Loucy (cell line): ENCODE results near the gene NCOA6.
"Not testable (repeated sequence)": the region's sequence is repeated elsewhere in the genome, so short reads cannot be mapped to it uniquely, and the experiment has no call there.

Source experiments
- H2AFZ ChIP-seq: fragments of 200-600 bp; sonication (generic); 2 replicates; pipeline ENCODE4 v1.6.0; 2016; ENCODE audit warnings: antibody characterized with exemption, mild to moderate bottlenecking, low read length, moderate library complexity
- H3F3A ChIP-seq: fragments of 200-600 bp; 2 replicates; pipeline ENCODE4 v1.6.0; 2016; ENCODE audit warnings: antibody characterized with exemption, low read depth, mild to moderate bottlenecking
- H3K27me3 ChIP-seq: fragments of 200-600 bp; sonication (generic); 2 replicates; pipeline ENCODE4 v1.6.1; 2014; ENCODE audit warnings: low read length, mild to moderate bottlenecking; ENCODE audit not compliant: insufficient read depth, poor library complexity, severe bottlenecking
- H3K36me3 ChIP-seq: fragments of 200-600 bp; sonication (generic); 2 replicates; pipeline ENCODE4 v1.6.1; 2016; ENCODE audit warnings: low read length; ENCODE audit not compliant: insufficient read depth
- H3K4me1 ChIP-seq: fragments of 200-600 bp; sonication (generic); 2 replicates; pipeline ENCODE4 v1.5.1; 2014; ENCODE audit warnings: low read length, mild to moderate bottlenecking; ENCODE audit not compliant: insufficient read depth, poor library complexity, severe bottlenecking
- H3K4me2 ChIP-seq: fragments of 200-600 bp; sonication (generic); 2 replicates; pipeline ENCODE4 v1.6.0; 2014; ENCODE audit warnings: antibody characterized with exemption, low read length, low read depth, mild to moderate bottlenecking; ENCODE audit not compliant: poor library complexity, severe bottlenecking
- H3K4me3 ChIP-seq: fragments of 200-600 bp; sonication (generic); 2 replicates; pipeline ENCODE4 v1.5.1; 2014; ENCODE audit warnings: low read length, mild to moderate bottlenecking, mixed read lengths; ENCODE audit not compliant: poor library complexity, severe bottlenecking
- H3K79me2 ChIP-seq: fragments of 200-600 bp; sonication (generic); 2 replicates; pipeline ENCODE4 v1.6.1; 2014; ENCODE audit warnings: low read length; ENCODE audit not compliant: insufficient read depth
- H3K9ac ChIP-seq: fragments of 200-600 bp; sonication (generic); 2 replicates; pipeline ENCODE4 v1.6.0; 2014; ENCODE audit warnings: mild to moderate bottlenecking, low read depth, low read length, moderate library complexity; ENCODE audit not compliant: poor library complexity, severe bottlenecking
- H3K9me2 ChIP-seq: fragments of 200-600 bp; sonication (generic); replicated peaks from 2 replicates; pipeline ENCODE4 v1.6.1; 2016; ENCODE audit warnings: low read depth, low read length, mixed read lengths
- H3K9me3 ChIP-seq: fragments of 200-600 bp; sonication (generic); 2 replicates; pipeline ENCODE4 v1.6.1; 2014; ENCODE audit warnings: mild to moderate bottlenecking, antibody characterized with exemption, low read length, low read depth; ENCODE audit not compliant: insufficient read depth
- H4K20me1 ChIP-seq: fragments of 200-600 bp; sonication (generic); 2 replicates; pipeline ENCODE4 v1.6.0; 2014; ENCODE audit warnings: antibody characterized with exemption, low read length, mild to moderate bottlenecking; ENCODE audit not compliant: insufficient read depth, poor library complexity, severe bottlenecking
- EZH2phosphoT487 ChIP-seq: fragments of 200-600 bp; IDR thresholded peaks from 2 replicates; pipeline ENCODE4 v1.6.1; 2018; ENCODE audit warnings: antibody characterized with exemption, mild to moderate bottlenecking, moderate library complexity, borderline replicate concordance
- TF ChIP-seq, protein P1 (sequence below): fragments of 200-600 bp; sonication (generic); conservative IDR thresholded peaks from 2 replicates; pipeline ENCODE4 v1.5.1; 2014; ENCODE audit warnings: mild to moderate bottlenecking, antibody characterized with exemption, low read length

Gene NCOA6

DNA sequence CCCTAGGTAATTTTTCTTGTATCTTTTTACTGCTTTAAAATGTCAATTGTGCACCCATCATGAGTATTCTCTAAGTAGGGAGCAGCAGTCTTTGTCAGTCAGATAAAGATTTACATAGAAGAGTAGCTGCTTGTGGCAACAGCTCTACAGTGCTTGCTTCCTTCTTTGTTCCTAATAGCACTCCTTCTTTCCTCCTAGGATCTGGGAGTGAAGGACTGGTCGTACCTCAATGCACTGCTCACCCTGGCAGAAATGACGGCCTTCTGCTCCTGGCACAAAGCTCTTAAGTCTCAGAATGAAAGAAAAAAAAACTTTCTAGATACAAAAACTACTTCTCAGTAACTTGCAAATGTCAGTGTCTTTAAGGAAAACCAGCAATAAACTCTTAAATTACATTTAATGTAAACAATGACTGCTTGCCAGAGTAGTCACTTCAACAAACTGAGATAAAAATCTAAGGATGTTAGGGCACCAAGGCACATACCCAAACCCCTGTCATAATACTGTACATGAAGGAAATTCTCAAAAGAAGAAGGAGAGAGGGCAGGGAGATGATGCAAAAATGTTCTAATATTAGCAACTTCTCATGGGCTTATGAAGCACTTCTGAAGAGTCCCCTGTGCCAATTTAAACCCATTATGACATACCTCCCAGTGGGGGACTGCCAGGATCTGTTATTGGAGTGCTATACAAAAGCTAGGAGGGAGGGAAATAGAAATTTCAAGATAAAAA is 34.0 kb downstream of the NCOA6 start:
- H3K9me3 ChIP-seq, result no peaks in the 10 kb centered on the region
- H3K4me2 ChIP-seq, result no peak overlapping the region
- no peak overlapping the region for H2AFZ ChIP-seq
- H3K27me3 ChIP-seq, result no peaks in the 10 kb centered on the region
- no peaks in the 10 kb centered on the region for H3K4me1 ChIP-seq
- no peak overlapping the region for H3K4me3 ChIP-seq
- no peaks in the 10 kb centered on the region for H3K9me2 ChIP-seq
- H4K20me1 ChIP-seq, result peaks cover 3% of the 10 kb centered on the region
- no peaks in the 10 kb centered on the region for H3F3A ChIP-seq
- H3K79me2 ChIP-seq, result peaks cover 27% of the 10 kb centered on the region; the same call in 1 of the 2 replicates
- H3K9ac ChIP-seq, result no peak overlapping the region
- TF ChIP-seq EZH2phosphoT487, result no peak
- TF ChIP-seq, protein P1, sequence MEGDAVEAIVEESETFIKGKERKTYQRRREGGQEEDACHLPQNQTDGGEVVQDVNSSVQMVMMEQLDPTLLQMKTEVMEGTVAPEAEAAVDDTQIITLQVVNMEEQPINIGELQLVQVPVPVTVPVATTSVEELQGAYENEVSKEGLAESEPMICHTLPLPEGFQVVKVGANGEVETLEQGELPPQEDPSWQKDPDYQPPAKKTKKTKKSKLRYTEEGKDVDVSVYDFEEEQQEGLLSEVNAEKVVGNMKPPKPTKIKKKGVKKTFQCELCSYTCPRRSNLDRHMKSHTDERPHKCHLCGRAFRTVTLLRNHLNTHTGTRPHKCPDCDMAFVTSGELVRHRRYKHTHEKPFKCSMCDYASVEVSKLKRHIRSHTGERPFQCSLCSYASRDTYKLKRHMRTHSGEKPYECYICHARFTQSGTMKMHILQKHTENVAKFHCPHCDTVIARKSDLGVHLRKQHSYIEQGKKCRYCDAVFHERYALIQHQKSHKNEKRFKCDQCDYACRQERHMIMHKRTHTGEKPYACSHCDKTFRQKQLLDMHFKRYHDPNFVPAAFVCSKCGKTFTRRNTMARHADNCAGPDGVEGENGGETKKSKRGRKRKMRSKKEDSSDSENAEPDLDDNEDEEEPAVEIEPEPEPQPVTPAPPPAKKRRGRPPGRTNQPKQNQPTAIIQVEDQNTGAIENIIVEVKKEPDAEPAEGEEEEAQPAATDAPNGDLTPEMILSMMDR, result no peak
- H3K36me3 ChIP-seq, result peaks cover 13% of the 10 kb centered on the region; the same call in 1 of the 2 replicates

DNA sequence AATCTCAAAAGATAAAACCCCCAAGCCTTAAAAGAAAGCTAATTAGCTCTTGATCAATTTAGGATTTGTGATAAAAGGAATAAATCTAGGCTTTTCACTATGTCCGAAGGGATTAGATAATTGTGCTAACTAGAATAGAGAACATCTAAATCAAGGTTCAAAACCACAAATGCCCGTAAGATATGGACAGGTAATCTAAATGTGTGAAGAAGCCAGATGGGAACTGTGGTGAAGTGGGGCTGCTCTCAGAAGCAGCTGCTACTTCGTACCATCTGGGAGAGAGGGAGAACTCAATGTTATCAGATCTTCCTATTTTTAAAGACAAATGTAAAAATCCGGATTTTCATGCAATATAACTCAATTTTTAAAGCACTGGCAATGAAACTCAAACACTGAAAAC is 44.2 kb downstream of the NCOA6 start:
- no peaks in the 10 kb centered on the region for H3K79me2 ChIP-seq
- H3K9ac ChIP-seq, result no peak overlapping the region
- H3K4me2 ChIP-seq, result no peak overlapping the region
- no peak overlapping the region for H3K4me3 ChIP-seq
- H3K27me3 ChIP-seq, result no peaks in the 10 kb centered on the region
- H3K9me2 ChIP-seq, result no peaks in the 10 kb centered on the region
- H4K20me1 ChIP-seq, result no peaks in the 10 kb centered on the region
- no peak overlapping the region for H2AFZ ChIP-seq
- peaks cover 16% of the 10 kb centered on the region; the same call in 1 of the 2 replicates for H3K36me3 ChIP-seq
- H3K4me1 ChIP-seq, result no peaks in the 10 kb centered on the region
- no peak for TF ChIP-seq EZH2phosphoT487
- TF ChIP-seq, protein P1, result no peak
- H3F3A ChIP-seq, result no peaks in the 10 kb centered on the region
- no peaks in the 10 kb centered on the region for H3K9me3 ChIP-seq

DNA sequence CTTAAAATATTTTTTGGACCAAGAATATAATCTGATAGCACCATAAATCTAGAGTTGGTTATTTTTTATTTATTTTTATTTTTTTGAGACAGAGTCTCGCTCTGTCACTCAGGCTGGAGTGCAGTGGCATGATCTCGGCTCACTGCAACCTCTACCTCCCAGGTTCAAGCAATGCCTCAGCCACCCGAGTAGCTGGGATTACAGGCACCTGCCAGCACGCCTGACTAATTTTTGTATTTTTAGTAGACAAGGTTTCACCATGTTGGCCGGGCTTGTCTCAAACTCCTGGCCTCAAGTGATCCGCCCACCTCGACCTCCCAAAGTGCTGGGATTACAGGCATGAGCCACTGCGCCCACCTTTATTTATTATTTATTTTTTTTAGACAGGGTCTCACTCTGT is 45.2 kb downstream of the NCOA6 start:
- peaks cover 25% of the 10 kb centered on the region; the same call in 1 of the 2 replicates for H3K36me3 ChIP-seq
- not testable (repeated sequence) for H3K4me2 ChIP-seq, H3F3A ChIP-seq, H3K9ac ChIP-seq, H2AFZ ChIP-seq, H4K20me1 ChIP-seq, H3K9me3 ChIP-seq, H3K27me3 ChIP-seq, H3K4me3 ChIP-seq, H3K9me2 ChIP-seq, H3K4me1 ChIP-seq, H3K79me2 ChIP-seq

DNA sequence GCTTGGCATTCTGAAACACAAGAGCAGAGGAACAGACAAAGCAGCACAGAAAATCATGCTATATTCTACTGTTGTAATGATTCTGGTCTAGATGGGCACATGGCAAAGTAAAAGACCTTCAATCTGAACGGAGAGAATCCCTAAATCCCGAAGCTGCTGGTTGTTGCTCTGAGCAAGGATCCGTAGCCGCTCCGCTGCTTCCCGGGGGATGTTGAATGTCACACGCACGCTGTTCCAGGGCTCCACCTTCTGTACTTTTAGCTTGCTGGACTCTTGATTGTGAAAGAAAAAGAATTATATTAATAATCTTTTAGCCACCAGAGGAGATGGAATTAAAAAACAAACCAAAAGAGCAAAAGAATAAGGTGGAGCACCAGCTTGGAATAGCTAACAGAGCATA is 49.3 kb downstream of the NCOA6 start:
- Histone ChIP-seq H4K20me1 (no peaks in the 10 kb centered on the region), H3K36me3 (peaks cover 38% of the 10 kb centered on the region), H3F3A (no peaks in the 10 kb centered on the region), H3K9me2 (no peaks in the 10 kb centered on the region), H3K27me3 (no peaks in the 10 kb centered on the region), H3K4me1 (no peaks in the 10 kb centered on the region), H3K79me2 (no peaks in the 10 kb centered on the region), H3K9me3 (no peaks in the 10 kb centered on the region), H3K4me3 (no peak overlapping the region), H2AFZ (no peak overlapping the region), H3K9ac (no peak overlapping the region), H3K4me2 (no peak overlapping the region)
- TF ChIP-seq EZH2phosphoT487, result no peak
- TF ChIP-seq, protein P1, result no peak
